ENCODE measurements around the gene SLC24A4.

- TF ChIP-seq CTCF (IDR thresholded peaks at IDR 0.05) = no peak
- TF ChIP-seq POLR2A (IDR thresholded peaks at IDR 0.05) = no peak
- no peak for TF ChIP-seq POLR2AphosphoS5 (IDR thresholded peaks at IDR 0.05)
These were observed 89.0 kb downstream of the SLC24A4 start for GRCh38 chr14:92411941-92412340.
